ENCODE results near the gene ICAM4. TPM values are rescaled to one million over a fixed set of nuclear protein-coding genes. Genes with fewer than 3 reads are reported as not detected.
"Not testable (repeated sequence)": the region's sequence is repeated elsewhere in the genome, so short reads cannot be mapped to it uniquely, and the experiment has no call there.

The ICAM4 gene, protein sequence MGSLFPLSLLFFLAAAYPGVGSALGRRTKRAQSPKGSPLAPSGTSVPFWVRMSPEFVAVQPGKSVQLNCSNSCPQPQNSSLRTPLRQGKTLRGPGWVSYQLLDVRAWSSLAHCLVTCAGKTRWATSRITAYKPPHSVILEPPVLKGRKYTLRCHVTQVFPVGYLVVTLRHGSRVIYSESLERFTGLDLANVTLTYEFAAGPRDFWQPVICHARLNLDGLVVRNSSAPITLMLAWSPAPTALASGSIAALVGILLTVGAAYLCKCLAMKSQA
- 1.6 and 1.7 TPM in 2 replicates for total RNA-seq (2022)
- percentile 46 among the genes with signal in this experiment for Bru-seq, nascent RNA
- BruChase-seq, experiment 1, labeled RNA remaining after a 6-hour chase, result percentile 55 among the genes with signal in this experiment
- BruChase-seq, experiment 2, labeled RNA remaining after a 2-hour chase, result percentile 50 among the genes with signal in this experiment
- long read RNA-seq, result 0 reads

GRCh38 chr19:10286803-10287737 lies at the start of gene ICAM4:
ICAM4 (plus strand) TSS chr19:10286955; CDS start chr19:10287013, 58 bp downstream.
- intact Hi-C loops (cut with micrococcal nuclease; ENCODE audit: unreplicated experiment), result no loop called here
- no peak within 1 kb of the TSS for H3K27ac Mint-ChIP-seq (ENCODE audit: unreplicated experiment)
- no peak for DNase-seq
- peaks cover 48% of the 10 kb centered on the region for H3K36me3 Mint-ChIP-seq (ENCODE audit: insufficient read depth, unreplicated experiment)
- peaks cover 15% of the 10 kb centered on the region for H3K4me1 Mint-ChIP-seq (ENCODE audit: low read depth, unreplicated experiment)
- BruUV-seq (replicated peaks), result no TSS peak
- no peaks in the 10 kb centered on the region for H3K9me3 Mint-ChIP-seq (ENCODE audit: low read depth, unreplicated experiment)
- CTCF ChIA-PET, result interaction anchor here (0.7 kb wide), 2 partner anchors 11 to 16 kb away, joined by 3 to 5 read pairs; partner anchors contain the start of gene ICAM1
- peaks cover 17% of the 10 kb centered on the region for H3K27me3 Mint-ChIP-seq (ENCODE audit: unreplicated experiment)
- TF ChIP-seq, protein P1, sequence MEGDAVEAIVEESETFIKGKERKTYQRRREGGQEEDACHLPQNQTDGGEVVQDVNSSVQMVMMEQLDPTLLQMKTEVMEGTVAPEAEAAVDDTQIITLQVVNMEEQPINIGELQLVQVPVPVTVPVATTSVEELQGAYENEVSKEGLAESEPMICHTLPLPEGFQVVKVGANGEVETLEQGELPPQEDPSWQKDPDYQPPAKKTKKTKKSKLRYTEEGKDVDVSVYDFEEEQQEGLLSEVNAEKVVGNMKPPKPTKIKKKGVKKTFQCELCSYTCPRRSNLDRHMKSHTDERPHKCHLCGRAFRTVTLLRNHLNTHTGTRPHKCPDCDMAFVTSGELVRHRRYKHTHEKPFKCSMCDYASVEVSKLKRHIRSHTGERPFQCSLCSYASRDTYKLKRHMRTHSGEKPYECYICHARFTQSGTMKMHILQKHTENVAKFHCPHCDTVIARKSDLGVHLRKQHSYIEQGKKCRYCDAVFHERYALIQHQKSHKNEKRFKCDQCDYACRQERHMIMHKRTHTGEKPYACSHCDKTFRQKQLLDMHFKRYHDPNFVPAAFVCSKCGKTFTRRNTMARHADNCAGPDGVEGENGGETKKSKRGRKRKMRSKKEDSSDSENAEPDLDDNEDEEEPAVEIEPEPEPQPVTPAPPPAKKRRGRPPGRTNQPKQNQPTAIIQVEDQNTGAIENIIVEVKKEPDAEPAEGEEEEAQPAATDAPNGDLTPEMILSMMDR (IDR thresholded peaks at IDR 0.05; ENCODE audit: unreplicated experiment), result no peak
- H3K4me3 Mint-ChIP-seq (ENCODE audit: low read depth, unreplicated experiment), result no peak within 1 kb of the TSS

DNA sequence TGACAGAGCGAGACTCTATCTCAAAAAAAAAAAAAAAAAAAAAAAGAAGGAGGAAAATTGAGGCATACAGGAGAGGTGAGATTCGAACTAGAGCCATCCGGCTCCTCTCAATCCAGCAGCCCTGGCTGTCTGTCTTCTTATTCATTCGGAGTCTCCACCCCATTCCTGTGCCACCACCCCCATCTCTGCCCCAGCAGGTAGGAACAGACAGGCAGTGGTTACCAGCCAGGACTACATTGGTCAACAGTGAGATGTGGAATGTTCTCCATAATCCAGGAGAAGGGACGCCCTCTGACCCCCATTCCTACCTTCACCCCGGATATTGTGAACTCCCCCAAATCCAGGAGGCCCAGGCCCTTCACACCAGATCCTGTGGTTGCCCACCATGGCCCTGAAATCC lies 49.1 kb upstream of the ICAM4 start:
- Mint-ChIP-seq H3K36me3 (ENCODE audit: insufficient read depth, unreplicated experiment) (no peaks in the 10 kb centered on the region), H3K27ac (ENCODE audit: unreplicated experiment) (no peak overlapping the region), H3K9me3 (ENCODE audit: low read depth, unreplicated experiment) (no peaks in the 10 kb centered on the region), H3K27me3 (ENCODE audit: unreplicated experiment) (no peaks in the 10 kb centered on the region), H3K4me3 (ENCODE audit: low read depth, unreplicated experiment) (no peak overlapping the region), H3K4me1 (ENCODE audit: low read depth, unreplicated experiment) (no peaks in the 10 kb centered on the region)
- BruUV-seq (replicated peaks), result no TSS peak
- TF ChIP-seq, protein P1 (IDR thresholded peaks at IDR 0.05; ENCODE audit: unreplicated experiment), result no peak
- no peak for DNase-seq
- CTCF ChIA-PET, result interaction anchor here (0.7 kb wide), 1 partner anchor 33 kb away, joined by 4 read pairs; no protein-coding TSS in a partner anchor
- intact Hi-C loops (cut with micrococcal nuclease; ENCODE audit: unreplicated experiment), result no loop called here

GRCh38 chr19:10238172-10238783 lies 48.5 kb upstream of the ICAM4 start:
- no peak overlapping the region for H3K4me3 Mint-ChIP-seq (ENCODE audit: low read depth, unreplicated experiment)
- H3K27me3 Mint-ChIP-seq (ENCODE audit: unreplicated experiment), result no peaks in the 10 kb centered on the region
- H3K27ac Mint-ChIP-seq (ENCODE audit: unreplicated experiment), result no peak overlapping the region
- TF ChIP-seq, protein P1 (IDR thresholded peaks at IDR 0.05; ENCODE audit: unreplicated experiment), result no peak
- H3K9me3 Mint-ChIP-seq (ENCODE audit: low read depth, unreplicated experiment), result no peaks in the 10 kb centered on the region
- CTCF ChIA-PET, result interaction anchor here (0.7 kb wide), 1 partner anchor 34 kb away, joined by 4 read pairs; no protein-coding TSS in a partner anchor
- H3K36me3 Mint-ChIP-seq (ENCODE audit: insufficient read depth, unreplicated experiment), result no peaks in the 10 kb centered on the region
- H3K4me1 Mint-ChIP-seq (ENCODE audit: low read depth, unreplicated experiment), result no peaks in the 10 kb centered on the region
- no peak for DNase-seq
- BruUV-seq (replicated peaks), result no TSS peak
- intact Hi-C loops (cut with micrococcal nuclease; ENCODE audit: unreplicated experiment), result no loop called here

GRCh38 chr19:10241826-10242449 lies 44.8 kb upstream of the ICAM4 start:
- BruUV-seq (replicated peaks); H3K27me3 Mint-ChIP-seq (ENCODE audit: unreplicated experiment); H3K4me1 Mint-ChIP-seq (ENCODE audit: low read depth, unreplicated experiment); H3K36me3 Mint-ChIP-seq (ENCODE audit: insufficient read depth, unreplicated experiment); H3K9me3 Mint-ChIP-seq (ENCODE audit: low read depth, unreplicated experiment); CTCF ChIA-PET; intact Hi-C loops (cut with micrococcal nuclease; ENCODE audit: unreplicated experiment); H3K4me3 Mint-ChIP-seq (ENCODE audit: low read depth, unreplicated experiment); H3K27ac Mint-ChIP-seq (ENCODE audit: unreplicated experiment): not testable (repeated sequence)
- DNase-seq, result peak; percentile 7

Data from Calu3 (cell line).